HepG2 (cell line): ENCODE data around the gene AHCY. TPM values are rescaled to one million over a fixed set of nuclear protein-coding genes. Genes with fewer than 3 reads are reported as not detected.

ENCODE experiments used
- CENPBD1 ChIP-seq: sonication (generic); formaldehyde crosslinking; IDR thresholded peaks from 2 replicates; pipeline ENCODE4 v1.8.0; 2022; ENCODE audit warnings: missing genetic modification reagents, low read depth, mild to moderate bottlenecking, borderline replicate concordance
- CREBL2 ChIP-seq: sonication (generic); formaldehyde crosslinking; IDR thresholded peaks from 2 replicates; pipeline ENCODE4 v1.8.1; 2023; ENCODE audit warnings: missing genetic modification reagents, mild to moderate bottlenecking, borderline replicate concordance
- FOXM1 ChIP-seq: sonication (generic); formaldehyde crosslinking; IDR thresholded peaks from 2 replicates; pipeline ENCODE4 v1.5.0; 2020; ENCODE audit warnings: missing genetic modification reagents
- JUN ChIP-seq: sonication (generic); formaldehyde crosslinking; IDR thresholded peaks from 2 replicates; pipeline ENCODE4 v1.4.0; 2020; ENCODE audit warnings: mild to moderate bottlenecking, missing genetic modification reagents
- KLF12 ChIP-seq: sonication (generic); formaldehyde crosslinking; IDR thresholded peaks from 2 replicates; pipeline ENCODE4 v1.4.0; 2020; ENCODE audit warnings: missing genetic modification reagents, borderline replicate concordance
- MAFK ChIP-seq, 2 experiments: IDR thresholded peaks in 1 of 2; conservative IDR thresholded peaks in 1 of 2; 2 replicates each; pipeline ENCODE4 v1.6.1; 2011; ENCODE audit warnings: improper control_type of control experiment in 2 of 2, low read length in 2 of 2
- MBNL3 ChIP-seq: fragments of 250-450 bp; sonication (Bioruptor Pico); conservative IDR thresholded peaks from 2 replicates; pipeline ENCODE4 v1.8.0; 2022; ENCODE audit warnings: mild to moderate bottlenecking, inconsistent platforms
- MEF2D ChIP-seq: sonication (generic); formaldehyde crosslinking; IDR thresholded peaks from 2 replicates; pipeline ENCODE4 v1.5.1; 2020; ENCODE audit warnings: mild to moderate bottlenecking, missing genetic modification reagents
- NFATC3 ChIP-seq: sonication (generic); formaldehyde crosslinking; IDR thresholded peaks from 2 replicates; pipeline ENCODE4 v1.5.1; 2020; ENCODE audit warnings: mild to moderate bottlenecking, missing genetic modification reagents
- NR0B2 ChIP-seq: sonication (generic); formaldehyde crosslinking; IDR thresholded peaks from 2 replicates; pipeline ENCODE4 v1.4.0; 2020; ENCODE audit warnings: mild to moderate bottlenecking, missing genetic modification reagents
- NR1H2 ChIP-seq: sonication (generic); formaldehyde crosslinking; IDR thresholded peaks from 2 replicates; pipeline ENCODE4 v1.8.1; 2022; ENCODE audit warnings: low read depth, missing genetic modification reagents, borderline replicate concordance
- NR2C2 ChIP-seq: sonication (generic); formaldehyde crosslinking; IDR thresholded peaks from 2 replicates; pipeline ENCODE4 v1.4.0; 2020; ENCODE audit warnings: missing genetic modification reagents, mild to moderate bottlenecking, moderate library complexity, borderline replicate concordance
- PAF1 ChIP-seq: IDR thresholded peaks from 2 replicates; pipeline ENCODE4 v1.6.1; 2016; ENCODE audit warnings: missing genetic modification reagents, missing compliant biosample characterization
- REXO4 ChIP-seq: sonication (generic); formaldehyde crosslinking; IDR thresholded peaks from 2 replicates; pipeline ENCODE4 v1.8.0; 2022; ENCODE audit warnings: missing genetic modification reagents, mild to moderate bottlenecking, borderline replicate concordance
- SAFB2 ChIP-seq: sonication (generic); formaldehyde crosslinking; IDR thresholded peaks from 2 replicates; pipeline ENCODE4 v1.5.1; 2020; ENCODE audit warnings: missing genetic modification reagents, low read depth, mild to moderate bottlenecking, borderline replicate concordance
- ZBTB1 ChIP-seq: sonication (generic); formaldehyde crosslinking; IDR thresholded peaks from 2 replicates; pipeline ENCODE4 v1.4.0; 2020; ENCODE audit warnings: missing genetic modification reagents, borderline replicate concordance
- ZBTB26 ChIP-seq: IDR thresholded peaks from 2 replicates; pipeline ENCODE4 v1.6.1; 2016; ENCODE audit warnings: missing compliant biosample characterization, missing genetic modification reagents, borderline replicate concordance
- ZBTB34 ChIP-seq: sonication (generic); formaldehyde crosslinking; IDR thresholded peaks from 2 replicates; pipeline ENCODE4 v1.8.0; 2022; ENCODE audit warnings: mild to moderate bottlenecking, missing genetic modification reagents
- ZBTB43 ChIP-seq: sonication (generic); formaldehyde crosslinking; conservative IDR thresholded peaks from 2 replicates; pipeline ENCODE4 v1.4.0; 2020; ENCODE audit warnings: missing genetic modification reagents
- ZC3H4 ChIP-seq: sonication (generic); formaldehyde crosslinking; IDR thresholded peaks from 2 replicates; pipeline ENCODE4 v1.4.0; 2020; ENCODE audit warnings: missing genetic modification reagents, borderline replicate concordance
- ZFP90 ChIP-seq: sonication (generic); formaldehyde crosslinking; IDR thresholded peaks from 2 replicates; pipeline ENCODE4 v1.8.0; 2022; ENCODE audit warnings: missing genetic modification reagents, mild to moderate bottlenecking, inconsistent platforms, borderline replicate concordance
- ZNF350 ChIP-seq: sonication (generic); formaldehyde crosslinking; IDR thresholded peaks from 2 replicates; pipeline ENCODE4 v1.4.0; 2020; ENCODE audit warnings: mild to moderate bottlenecking, low read depth, missing genetic modification reagents, borderline replicate concordance
- ZNF446 ChIP-seq: sonication (generic); formaldehyde crosslinking; IDR thresholded peaks from 2 replicates; pipeline ENCODE4 v1.5.0; 2020; ENCODE audit warnings: mild to moderate bottlenecking, missing genetic modification reagents
- ZNF558 ChIP-seq: sonication (generic); formaldehyde crosslinking; IDR thresholded peaks from 2 replicates; pipeline ENCODE4 v1.9.0; 2022; ENCODE audit warnings: mild to moderate bottlenecking, missing genetic modification reagents, borderline replicate concordance
- ZNF674 ChIP-seq: sonication (generic); formaldehyde crosslinking; IDR thresholded peaks from 2 replicates; pipeline ENCODE4 v1.5.0; 2020; ENCODE audit warnings: low read depth, mild to moderate bottlenecking, missing genetic modification reagents
- polyA plus RNA-seq, 8 experiments: library from polyadenylated mRNA; depleted of rRNA in 3 of 8; stranded (reverse) in 7 of 8; unstranded in 1 of 8; fragments of >200 nt; fragmentation: Illumina TruSeq in 4 of 8; extraction: Trizol in 4 of 8; gene quantifications; 2 replicates each; pipeline versions ENCODE4 v1.2.1 to v1.2.3, GENCODE V29; 2011 to 2016; ENCODE audit warnings: low read depth in 4 of 8, missing spikeins in 1 of 8, mixed read lengths in 1 of 8; ENCODE audit not compliant: insufficient read depth in 1 of 8
- total RNA-seq, 5 experiments: library from RNA; depleted of rRNA; stranded (reverse); fragments of >200 nt; fragmentation: Illumina TruSeq; extraction: Trizol; gene quantifications; 2 replicates each; pipeline ENCODE4 v1.2.3, GENCODE V29; 2016; ENCODE audit warnings: low read depth in 1 of 5

AHCY gene
- total and polyA plus RNA-seq, 2 of the 13 experiments (the other 11 are each of a cell fraction or from before 2014, with no cell fraction given): 407 to 419 TPM

GRCh38 chr20:34300809-34301586, 2.2 kb downstream of the AHCY start (continued):
- TF ChIP-seq REXO4 (CRISPR knock-in tag) (no peak), ZNF558 (no peak), SAFB2 (CRISPR knock-in tag) (no peak), MEF2D (peak; percentile 52; the same call in 1 of the 2 replicates), ZBTB26 (CRISPR knock-in tag) (no peak), MBNL3 (CRISPR knock-in tag) (no peak), NR1H2 (CRISPR knock-in tag) (no peak), KLF12 (CRISPR knock-in tag) (no peak), ZC3H4 (no peak), NR2C2 (peak; percentile 60; the same call in 1 of the 2 replicates), FOXM1 (CRISPR knock-in tag) (no peak), MAFK (conservative IDR thresholded peaks at IDR 0.05 in 1 of 2, IDR thresholded peaks at IDR 0.05 in 1 of 2; ENCODE audit: low read length in 2 of 2) (no peak), ZNF446 (no peak), ZFP90 (CRISPR knock-in tag) (no peak), CREBL2 (CRISPR knock-in tag) (no peak), PAF1 (CRISPR knock-in tag) (no peak), ZBTB43 (CRISPR knock-in tag) (0 out of 2 replicates have a peak, but pooled peaks have one; percentile 12), JUN (CRISPR knock-in tag) (no peak), ZBTB34 (CRISPR knock-in tag) (no peak), ZBTB1 (CRISPR knock-in tag) (no peak), CENPBD1 (CRISPR knock-in tag) (no peak), NFATC3 (CRISPR knock-in tag) (no peak), NR0B2 (CRISPR knock-in tag) (no peak), ZNF674 (no peak), ZNF350 (no peak)
